Renal cortex interstitium (tissue), 11 donors: Measurements from ENCODE around the gene CREB1. TPM values are rescaled to one million over a fixed set of nuclear protein-coding genes. Genes with fewer than 3 reads are reported as not detected.

ENCODE experiments used
- DNase-seq, 11 donors: peaks; one replicate each; pipeline ENCODE4 v3.0.0-alpha.2; 2013; ENCODE audit warnings: low read depth in 9 of 11, low spot score in 4 of 11; ENCODE audit errors: extremely low read depth in 1 of 11
- polyA plus RNA-seq, 3 donors: library from polyadenylated mRNA; unstranded; fragments of 120-200 nt; gene quantifications; one replicate each; pipeline ENCODE4 v1.2.1, GENCODE V29; 2013; ENCODE audit not compliant: insufficient read length in 3 of 3

The CREB1 gene
- polyA plus RNA-seq, 3 donors = 72.5 to 83.1 (median 73.5) TPM

DNA sequence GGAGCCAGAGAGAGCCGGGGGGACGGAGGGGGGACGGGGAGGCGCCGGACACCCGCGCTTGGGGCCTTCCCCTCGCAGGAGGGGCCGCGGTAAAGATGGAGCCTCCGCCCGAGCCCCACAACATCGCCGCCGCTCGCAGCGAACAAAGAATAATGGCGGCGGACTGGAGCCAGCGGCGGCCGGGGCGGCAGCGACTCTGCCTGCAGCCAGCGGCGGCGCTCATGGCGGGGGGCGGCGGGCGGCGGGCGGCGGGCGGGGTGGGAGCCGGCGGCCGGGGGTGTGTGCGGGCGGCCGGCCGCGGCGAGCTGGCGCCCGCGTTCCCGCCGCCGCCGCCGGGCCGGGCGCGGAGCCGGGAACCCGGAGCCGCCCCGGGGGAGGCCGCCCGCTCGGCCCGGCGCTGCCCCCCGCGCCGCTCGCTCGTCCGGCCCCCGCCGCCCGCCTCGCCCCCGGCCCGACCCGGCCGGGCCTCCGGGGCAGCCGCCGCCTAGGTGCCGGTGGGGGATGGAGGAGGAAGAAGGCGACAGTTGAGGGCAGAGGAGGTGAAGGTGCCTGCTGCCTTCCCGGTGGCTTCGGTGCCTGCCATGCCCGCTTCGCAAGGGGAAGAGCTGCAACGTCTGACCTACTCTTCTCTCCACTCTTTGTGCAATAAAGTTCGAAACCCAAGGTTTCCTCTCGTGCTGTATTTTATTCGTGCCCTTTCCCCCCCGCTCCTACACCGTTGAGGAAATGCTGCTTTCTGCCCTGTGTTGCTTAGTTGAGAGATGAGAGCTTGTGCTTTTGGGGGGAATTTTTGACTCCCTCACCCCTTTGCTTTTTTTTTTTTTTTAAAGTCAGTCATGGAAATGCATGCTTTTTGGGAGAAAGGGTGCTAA is 634 bp downstream of the CREB1 start:
- peak in 8 of 11 donors; percentile 30 to 56 (median 42) for DNase-seq

DNA sequence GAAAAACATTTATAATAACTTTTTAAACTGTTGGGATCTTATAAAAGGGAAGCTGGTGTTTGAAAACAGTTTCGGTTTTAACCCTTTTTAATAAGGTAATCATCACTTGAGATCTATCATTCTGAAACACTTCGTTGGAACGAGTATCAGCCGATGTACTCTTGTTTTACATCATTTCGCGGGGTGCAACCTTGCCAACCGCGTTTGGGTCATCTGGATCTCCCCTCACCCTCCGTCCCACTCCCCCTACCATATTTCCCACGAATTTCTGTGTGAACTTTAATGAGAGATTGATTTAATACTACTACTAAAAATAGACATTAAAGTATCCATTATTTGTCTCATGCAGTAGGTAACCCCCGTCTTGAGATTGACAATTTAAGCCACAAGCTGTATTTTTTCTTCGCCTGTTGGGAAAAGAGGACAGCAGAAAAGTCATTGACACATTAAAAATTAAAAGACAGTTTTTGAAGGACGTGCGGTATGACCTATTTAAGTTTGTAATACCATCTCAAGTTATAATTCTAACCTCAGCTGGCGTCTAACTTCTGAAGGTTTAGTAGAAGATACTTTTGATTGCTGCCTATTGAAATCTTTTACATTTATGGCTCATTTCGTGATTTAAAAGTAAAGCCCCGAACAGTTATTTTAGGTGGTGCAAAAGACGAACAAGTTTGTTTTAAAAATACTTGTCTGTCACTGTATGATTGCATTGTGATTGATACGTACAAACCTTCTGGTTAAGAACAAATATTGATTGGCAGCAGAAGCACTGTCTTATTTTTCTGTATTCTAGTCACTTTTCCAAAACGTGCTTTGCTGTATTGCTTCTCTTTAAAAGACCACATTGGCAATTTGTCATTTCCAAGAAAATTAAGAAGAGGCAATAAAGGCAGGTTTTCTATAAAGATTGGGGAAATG is 1.5 kb downstream of the CREB1 start:
- peak in 2 of 11 donors; percentile 3 to 15 for DNase-seq

DNA sequence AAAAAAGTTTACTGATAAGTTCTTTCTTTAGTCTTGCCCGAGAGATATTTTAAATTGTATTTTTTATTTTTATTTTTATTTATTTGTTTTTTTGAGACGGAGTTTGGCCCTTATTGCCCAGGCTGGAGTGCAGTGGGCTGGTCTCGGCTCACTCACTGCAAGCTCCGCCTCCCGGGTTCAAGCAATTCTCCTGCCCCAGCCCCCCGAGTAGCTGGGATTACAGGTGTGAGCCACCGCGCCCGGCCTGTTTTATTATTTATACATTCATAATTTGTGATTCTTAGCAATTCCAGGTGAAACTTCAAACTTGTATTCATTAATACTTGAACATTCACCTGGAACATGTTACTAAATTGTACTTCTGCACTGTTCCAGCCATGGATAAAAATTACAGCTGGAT is 2.9 kb downstream of the CREB1 start:
- no peak for DNase-seq

DNA sequence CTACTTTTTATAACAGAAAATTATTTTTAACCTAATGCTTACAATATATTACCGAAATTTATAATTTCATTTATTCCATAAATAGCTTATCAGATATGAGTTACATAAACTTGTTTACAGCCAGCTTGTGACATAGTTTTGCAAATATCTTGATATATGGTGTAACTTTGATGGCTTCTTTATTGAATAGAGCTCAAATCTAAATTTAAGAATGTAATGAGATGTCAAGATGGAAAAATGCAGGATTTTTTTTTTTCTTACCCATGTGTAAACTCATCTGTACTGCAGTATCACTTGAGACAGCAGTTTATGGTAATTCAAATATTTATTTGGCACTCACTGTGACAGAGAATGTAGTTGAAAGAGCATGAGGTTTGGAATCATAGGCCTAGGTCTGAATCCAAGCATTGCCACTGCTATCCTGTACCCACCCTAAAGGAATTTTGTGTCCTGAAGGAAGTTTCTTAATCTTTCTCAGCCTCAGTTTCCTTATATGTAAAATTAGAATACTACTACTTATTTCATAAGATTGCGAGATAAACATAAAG is 3.8 kb downstream of the CREB1 start:
- DNase-seq = no peak

DNA sequence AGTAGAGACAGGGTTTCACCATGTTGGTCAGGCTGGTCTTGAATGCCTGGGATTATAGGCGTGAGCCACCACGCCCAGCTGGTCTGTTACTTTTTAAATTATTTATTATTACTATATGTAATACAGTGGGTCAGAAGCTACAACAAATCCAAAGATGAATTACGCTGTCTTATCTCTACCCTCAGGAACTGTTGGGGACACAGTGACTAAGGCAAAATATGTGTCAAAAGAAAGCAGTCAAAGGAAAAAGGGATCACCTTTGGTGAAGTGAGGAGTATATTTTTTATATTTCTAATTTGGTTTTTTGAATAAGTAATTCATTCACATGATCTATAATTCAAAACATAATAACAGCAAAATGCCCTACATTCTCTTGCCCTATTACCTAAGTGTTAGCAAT is 4.7 kb downstream of the CREB1 start:
- no peak for DNase-seq

DNA sequence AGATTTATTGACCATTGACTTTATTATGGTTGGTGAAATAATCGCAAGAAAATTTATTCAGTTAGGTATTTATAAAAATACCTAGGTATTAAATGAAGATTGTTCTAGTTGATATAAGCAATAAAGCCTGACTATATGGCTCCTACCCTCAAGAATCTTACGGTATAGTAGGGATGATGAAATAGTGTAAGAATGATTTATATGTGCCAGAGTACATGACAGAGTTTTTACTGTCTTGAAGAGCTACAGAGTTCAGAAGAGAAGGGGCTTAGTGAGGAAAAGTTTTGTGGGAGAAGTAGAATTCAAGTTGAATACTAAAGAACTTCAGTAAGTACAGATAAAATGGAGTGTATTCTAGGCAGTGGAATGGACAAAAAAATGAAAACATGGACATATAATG is 9.7 kb downstream of the CREB1 start:
- no peak for DNase-seq

DNA sequence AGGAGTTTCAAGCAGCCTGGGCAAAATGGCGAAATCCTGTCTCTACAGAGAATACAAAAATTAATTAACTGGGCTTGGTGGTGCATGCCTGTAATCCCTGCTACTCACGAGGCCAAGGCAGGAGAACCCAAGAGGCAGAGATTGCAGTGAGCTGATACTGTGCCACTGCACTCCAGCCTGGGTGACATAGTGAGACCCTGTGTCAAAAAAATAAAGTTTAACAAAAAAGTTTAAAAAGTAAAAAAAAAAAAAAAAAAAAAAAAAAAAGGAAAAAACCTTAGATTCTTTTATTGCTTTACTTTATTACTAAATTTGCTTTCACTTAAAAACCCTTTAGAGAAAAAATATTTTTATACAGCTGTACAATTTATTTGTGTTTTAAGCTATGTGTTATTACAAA is 10.7 kb downstream of the CREB1 start:
- DNase-seq = no peak

DNA sequence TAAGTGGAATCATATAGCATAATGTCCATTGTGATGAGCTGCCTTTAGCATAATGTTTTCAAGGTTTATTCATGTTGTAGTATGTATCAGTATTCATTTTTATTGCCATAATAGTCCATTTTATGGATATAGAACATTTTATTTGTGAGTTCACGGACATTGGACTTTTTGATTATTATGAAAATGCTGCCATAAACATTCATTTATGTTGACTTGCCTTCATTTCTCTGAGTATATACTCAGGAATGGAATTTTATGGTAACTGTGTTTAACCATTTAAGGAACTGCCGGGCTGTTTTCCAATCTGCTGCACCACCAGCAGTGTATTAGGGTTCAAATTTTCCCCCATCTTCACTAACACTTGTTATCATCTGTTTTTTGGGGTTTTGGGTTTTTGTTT is 12.2 kb downstream of the CREB1 start:
- no peak for DNase-seq

DNA sequence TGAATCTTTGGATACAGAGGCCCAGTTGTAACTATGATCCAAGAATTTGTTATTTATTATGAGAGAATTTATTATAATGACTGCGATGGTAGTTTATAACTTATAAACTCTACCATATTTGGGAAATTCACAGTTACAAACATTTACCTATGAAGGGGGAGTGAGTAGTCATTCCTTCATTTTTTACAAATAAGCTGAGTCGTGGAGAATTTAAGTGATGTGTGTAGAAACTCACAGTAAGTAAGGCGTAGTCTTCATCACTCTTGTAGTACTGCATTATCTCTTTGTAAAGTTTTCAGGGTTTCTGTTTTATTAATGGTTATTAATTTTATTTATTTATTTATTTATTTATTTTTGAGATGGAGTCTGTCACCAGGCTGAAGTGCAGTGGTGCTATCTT is 13.5 kb downstream of the CREB1 start:
- DNase-seq = no peak

DNA sequence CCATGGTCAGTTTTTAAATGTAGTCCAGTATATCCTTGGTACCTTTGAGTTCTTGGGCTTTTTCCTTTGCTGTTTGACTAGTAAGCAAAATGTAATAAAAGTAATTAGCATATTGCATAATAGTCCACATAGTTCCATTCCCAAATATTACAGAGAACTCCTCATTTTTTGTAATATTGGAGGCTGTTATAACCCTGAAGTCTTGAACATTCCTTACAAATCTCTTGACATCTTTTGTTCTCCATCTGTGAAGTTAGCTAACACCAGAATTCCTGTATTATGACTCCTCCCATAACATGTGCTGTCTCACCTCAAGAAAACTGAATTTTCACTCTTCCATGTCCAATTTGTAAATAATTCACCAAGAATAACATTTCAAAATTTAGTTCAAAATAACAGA is 17.1 kb downstream of the CREB1 start:
- DNase-seq = no peak

DNA sequence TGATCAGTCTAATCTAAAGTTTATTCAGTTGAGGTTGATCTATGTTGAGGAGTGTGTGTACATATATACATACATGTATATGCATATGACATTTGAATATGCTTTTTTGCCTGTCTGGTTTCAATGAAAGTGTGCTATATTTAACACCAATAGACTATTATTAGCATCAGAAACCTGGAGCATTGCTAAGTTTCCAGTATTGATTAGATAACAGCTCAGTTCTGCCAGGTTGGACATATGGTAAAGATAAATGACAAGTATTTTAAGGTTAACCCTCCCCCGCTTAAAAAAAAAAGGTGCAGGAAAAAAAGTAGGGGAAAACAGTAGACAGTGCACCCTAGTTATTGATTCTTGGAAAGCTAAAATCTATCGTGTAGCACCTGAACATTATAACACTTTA is 19.4 kb downstream of the CREB1 start:
- DNase-seq = no peak

DNA sequence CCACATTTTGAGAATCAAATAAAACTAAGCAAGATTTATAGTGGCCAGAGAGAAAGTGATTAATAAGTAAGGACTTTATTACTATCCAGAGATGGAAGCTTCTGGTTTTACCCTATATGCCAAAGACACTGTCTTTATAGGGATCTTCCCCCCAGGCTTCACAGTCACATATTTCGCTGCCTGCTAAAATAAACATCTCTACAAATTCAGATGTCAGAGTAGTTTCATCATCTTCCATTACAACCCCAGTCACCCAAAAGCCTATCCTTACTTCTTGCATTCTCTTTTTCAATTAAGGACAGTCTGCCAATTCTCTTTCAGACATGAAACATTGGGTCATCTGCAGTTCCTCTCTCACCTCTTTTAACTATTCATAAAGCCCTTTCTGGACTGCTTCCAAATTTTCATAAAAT is 28.3 kb downstream of the CREB1 start:
- DNase-seq = no peak

DNA sequence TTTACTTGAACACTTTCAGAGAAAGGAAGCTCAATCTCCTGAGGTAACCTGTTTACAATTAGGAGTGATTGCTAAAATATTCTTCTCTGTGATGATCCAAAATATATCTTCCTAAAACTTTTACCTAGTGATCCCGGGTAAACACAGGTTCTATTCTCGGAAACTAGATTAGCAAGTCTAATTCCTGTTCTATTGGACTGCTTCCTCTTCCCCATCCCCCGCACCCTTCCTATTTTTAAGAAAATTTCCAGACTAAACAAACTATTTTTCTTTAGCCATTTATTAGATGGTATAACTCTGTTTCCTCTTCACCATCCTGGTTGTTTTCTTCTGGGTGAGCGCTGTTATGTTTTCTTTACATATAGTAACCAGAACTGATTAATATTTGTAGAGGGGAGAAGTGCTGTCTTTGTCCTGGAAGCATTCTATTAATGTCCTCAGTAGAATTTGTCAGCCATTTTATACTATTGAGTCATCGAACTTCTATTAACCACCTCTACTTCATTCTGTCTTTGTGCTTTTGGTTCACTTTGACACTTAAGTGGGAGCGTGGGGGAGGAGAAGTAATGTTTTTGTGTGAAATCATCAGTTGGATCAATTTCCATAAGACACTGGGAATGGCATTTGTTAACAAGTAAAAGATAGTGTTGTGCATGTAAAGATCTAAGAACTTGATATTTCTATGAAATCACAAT is 31.8 kb downstream of the CREB1 start:
- no peak for DNase-seq

DNA sequence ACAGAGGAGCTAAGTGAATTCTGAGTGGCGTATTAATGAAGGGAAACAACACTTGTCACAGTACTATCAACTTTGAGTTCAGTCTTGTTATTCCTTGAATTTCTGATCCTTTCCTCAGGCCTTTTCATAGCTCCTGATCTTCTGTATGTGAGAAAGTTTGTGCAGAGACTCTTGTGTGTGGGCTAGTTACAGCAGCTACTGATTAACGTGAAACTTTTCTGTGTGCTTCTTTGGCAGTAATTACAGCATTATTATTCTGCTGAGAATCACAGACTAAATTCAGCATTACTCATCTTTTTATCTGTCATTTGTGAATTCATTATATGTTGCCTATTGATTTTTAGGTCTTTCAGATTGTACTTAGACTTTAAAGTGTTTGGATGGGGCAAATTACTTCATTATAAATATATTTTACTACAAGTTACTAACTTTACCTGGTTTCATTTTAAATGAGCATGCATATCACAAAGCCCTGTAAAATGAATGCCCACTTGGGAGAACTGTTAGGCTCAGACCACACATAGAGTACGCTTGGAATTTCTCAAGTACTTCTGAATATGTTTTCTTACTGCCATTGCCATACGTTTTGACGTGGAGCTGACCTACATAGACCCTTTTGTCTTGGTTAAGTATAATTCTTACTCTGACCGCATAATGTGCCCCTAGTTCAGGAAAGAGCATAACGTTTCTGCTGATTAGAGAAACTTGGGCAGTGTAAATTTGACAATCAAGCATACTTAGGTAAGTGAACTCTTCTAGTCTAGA is 36.2 kb downstream of the CREB1 start:
- no peak for DNase-seq

DNA sequence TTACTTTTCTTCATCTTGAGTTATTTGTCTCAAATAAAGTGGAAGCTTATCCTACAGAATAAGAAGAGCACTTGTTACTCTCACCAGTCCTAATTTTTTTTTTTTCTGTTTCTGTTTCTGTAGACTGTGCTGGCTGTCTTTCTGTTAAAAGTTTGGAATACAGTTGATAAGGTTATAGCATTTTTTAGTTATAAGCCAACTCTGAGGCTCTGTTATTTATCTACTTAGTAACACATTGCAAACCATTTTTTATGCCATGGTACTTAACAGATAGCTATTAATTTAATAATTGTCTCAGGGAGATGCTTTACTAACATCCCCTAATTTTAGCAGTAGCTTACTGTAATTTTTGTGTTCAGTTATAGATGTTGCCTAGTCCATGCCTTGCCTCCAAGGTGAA is 37.9 kb downstream of the CREB1 start:
- no peak for DNase-seq

DNA sequence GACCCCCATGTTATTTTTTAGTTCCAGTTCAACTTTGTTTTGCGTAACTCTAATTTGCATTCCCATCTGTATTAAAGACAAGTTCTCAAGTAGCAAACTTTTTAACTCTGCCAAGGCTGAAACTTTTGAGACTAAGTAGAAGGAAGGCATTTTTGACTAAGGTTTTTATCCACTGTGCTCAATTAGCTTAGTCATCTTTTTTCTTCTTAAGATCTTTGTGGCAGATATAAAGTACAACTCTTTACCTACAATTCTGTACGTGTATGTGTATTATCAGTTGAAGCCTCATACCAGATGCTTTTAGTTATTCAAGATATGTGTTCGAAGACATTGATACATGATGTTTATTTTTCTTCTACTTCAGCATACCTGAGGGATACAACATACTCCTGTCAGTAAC is 41.6 kb downstream of the CREB1 start:
- DNase-seq = no peak

DNA sequence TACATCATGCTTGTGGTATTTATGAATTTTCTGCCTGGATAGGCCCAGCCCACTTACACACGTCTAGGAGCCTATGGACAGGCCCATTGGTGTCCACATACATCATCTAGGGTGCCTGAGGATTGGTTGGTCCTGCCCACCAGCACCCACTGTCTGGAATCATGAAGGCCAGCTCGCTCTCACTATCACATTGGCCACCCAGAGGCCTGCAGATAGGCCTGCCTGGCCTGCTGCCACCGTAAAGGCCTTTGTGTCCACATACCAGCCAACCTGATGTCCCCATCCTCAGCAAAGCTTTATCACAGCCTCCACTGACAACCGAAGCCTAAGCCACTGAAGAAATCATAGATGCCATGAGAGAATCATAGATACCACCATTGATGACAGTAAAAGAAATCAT is 55.2 kb downstream of the CREB1 start:
- DNase-seq = no peak

DNA sequence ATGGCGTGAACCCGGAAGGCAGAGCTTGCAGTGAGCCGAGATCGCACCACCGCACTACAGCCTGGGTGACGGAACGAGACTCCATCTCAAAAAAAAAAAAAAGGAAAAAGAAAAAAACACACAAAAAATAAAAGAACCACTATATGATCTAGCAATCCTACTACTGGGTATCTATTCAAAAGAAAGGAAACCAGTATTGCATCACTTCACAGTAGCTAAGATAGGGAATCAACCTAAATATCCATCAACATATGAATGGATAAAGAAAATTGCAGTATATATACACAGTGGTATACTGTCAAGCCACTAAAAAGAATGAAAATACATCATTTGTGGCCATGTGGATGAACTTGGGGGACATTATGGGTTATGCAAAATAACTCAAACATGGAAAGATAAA is 57.5 kb downstream of the CREB1 start:
- DNase-seq = no peak

DNA sequence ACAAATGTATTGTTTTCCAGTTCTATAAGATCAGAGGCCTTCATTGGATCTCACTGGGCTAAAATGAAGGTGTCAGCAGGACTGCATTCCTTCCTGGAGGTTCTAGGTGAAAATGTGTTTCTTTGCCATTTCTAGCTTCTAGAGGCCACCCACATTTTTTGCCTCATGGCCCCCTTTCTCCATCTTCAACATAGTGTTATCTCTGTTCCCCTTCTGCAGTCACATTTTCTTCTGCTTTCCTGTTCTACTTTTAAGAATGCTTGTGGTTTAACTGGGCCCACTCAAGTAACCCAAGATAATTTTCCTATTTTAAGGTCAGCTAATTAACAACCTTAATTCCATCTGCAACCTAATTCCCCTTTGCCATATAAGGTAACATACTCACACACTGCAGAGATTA is 59.4 kb downstream of the CREB1 start:
- no peak for DNase-seq
